SH-SY5Y (cell line): ENCODE measurements around the gene HAND2.

ENCODE experiments used
- GATA2 ChIP-seq: IDR thresholded peaks from 2 replicates; pipeline ENCODE4 v1.6.1; 2011; ENCODE audit warnings: mild to moderate bottlenecking, low read depth, low read length
- GATA3 ChIP-seq: IDR thresholded peaks from 2 replicates; pipeline ENCODE4 v1.6.1; 2011; ENCODE audit warnings: low read depth, mild to moderate bottlenecking, low read length, moderate library complexity

DNA sequence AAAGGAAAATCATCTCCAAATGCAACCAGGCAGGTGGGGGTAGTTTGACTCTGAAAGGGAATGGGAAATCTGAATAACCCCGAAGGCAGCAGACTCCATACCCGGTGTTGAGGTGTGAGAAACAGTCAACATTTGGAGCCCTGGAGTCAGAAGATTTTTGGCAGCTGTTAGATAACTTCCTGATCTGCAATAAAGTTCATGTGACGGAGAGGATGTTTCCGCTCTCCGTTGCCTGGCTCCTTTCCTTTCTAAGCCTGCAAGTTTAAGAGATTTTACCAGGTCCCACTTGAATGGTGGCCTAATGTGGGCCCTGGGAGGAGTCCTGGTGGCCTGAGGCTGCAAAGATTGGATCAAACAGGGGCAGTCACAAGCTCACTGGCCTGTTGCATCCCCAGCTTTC, 27.7 kb downstream of the HAND2 start:
- TF ChIP-seq GATA2 = no peak
- no peak for TF ChIP-seq GATA3
